Measurements from ENCODE around the gene FOXO4. TPM values are rescaled to one million over a fixed set of nuclear protein-coding genes. Genes with fewer than 3 reads are reported as not detected.

FOXO4 gene
- total and polyA plus RNA-seq, 2 of the 13 experiments (the other 11 are each of a cell fraction or from before 2014, with no cell fraction given): 5.1 to 5.7 TPM

DNA sequence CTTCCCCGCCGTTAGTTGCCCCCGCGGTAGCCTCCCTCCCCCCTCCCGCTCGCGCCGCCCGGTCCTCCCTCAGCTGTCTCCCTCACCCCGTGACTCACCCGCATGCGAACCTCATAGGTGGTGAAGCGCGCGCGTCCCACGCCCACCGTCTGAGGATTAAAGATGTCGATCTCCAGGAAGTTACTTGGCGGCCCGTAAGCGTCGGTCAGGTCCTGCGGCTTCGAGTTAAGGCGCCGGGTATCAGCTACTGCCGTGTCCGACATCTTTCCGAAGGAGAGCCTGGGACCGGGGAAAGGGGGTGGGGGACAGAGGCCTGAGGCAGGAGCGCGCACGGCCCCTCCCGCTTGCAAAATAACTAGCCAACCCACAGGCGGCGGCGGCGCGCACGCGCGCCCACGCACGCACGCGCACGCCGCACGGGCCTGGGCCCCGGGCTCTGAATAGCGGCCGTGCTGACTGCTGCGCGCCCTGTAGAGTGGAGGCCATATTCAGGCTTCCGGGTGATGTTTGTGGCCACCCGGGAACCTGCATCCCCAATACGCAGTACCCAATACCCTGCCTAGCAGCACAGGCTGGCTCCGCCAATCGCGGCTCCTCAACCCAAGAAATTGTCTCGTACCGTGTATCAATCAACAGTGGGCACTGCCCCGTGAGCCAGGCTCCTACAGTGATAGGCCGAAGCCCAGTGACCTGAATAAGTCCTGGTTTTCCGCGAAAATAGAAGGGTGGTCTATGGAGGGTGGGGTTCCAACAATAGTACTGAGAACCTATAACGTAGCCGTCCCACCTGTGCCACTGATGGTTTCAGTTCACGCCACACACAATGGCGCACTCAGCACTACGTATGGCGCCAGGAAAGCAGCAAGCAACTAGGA, 27.4 kb upstream of the FOXO4 start, which contains the start of gene SNX12 (continued):
- peak; percentile 70 for TF ChIP-seq ELF1 (CRISPR knock-in tag; IDR thresholded peaks at IDR 0.05)
- TF ChIP-seq CENPX (CRISPR knock-in tag; IDR thresholded peaks at IDR 0.05): no peak
- no peak for TF ChIP-seq MEIS2 (CRISPR knock-in tag; IDR thresholded peaks at IDR 0.05)
- TF ChIP-seq, protein P1, sequence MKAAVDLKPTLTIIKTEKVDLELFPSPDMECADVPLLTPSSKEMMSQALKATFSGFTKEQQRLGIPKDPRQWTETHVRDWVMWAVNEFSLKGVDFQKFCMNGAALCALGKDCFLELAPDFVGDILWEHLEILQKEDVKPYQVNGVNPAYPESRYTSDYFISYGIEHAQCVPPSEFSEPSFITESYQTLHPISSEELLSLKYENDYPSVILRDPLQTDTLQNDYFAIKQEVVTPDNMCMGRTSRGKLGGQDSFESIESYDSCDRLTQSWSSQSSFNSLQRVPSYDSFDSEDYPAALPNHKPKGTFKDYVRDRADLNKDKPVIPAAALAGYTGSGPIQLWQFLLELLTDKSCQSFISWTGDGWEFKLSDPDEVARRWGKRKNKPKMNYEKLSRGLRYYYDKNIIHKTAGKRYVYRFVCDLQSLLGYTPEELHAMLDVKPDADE (CRISPR knock-in tag; IDR thresholded peaks at IDR 0.05): no peak
- TF ChIP-seq, protein P2, sequence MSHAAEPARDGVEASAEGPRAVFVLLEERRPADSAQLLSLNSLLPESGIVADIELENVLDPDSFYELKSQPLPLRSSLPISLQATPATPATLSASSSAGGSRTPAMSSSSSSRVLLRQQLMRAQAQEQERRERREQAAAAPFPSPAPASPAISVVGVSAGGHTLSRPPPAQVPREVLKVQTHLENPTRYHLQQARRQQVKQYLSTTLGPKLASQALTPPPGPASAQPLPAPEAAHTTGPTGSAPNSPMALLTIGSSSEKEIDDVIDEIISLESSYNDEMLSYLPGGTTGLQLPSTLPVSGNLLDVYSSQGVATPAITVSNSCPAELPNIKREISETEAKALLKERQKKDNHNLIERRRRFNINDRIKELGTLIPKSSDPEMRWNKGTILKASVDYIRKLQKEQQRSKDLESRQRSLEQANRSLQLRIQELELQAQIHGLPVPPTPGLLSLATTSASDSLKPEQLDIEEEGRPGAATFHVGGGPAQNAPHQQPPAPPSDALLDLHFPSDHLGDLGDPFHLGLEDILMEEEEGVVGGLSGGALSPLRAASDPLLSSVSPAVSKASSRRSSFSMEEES (CRISPR knock-in tag; IDR thresholded peaks at IDR 0.05): 0 out of 2 replicates have a peak, but pooled peaks have one; percentile 5
- no peak for TF ChIP-seq MIER2 (CRISPR knock-in tag; IDR thresholded peaks at IDR 0.05)
- TF ChIP-seq, protein P3, sequence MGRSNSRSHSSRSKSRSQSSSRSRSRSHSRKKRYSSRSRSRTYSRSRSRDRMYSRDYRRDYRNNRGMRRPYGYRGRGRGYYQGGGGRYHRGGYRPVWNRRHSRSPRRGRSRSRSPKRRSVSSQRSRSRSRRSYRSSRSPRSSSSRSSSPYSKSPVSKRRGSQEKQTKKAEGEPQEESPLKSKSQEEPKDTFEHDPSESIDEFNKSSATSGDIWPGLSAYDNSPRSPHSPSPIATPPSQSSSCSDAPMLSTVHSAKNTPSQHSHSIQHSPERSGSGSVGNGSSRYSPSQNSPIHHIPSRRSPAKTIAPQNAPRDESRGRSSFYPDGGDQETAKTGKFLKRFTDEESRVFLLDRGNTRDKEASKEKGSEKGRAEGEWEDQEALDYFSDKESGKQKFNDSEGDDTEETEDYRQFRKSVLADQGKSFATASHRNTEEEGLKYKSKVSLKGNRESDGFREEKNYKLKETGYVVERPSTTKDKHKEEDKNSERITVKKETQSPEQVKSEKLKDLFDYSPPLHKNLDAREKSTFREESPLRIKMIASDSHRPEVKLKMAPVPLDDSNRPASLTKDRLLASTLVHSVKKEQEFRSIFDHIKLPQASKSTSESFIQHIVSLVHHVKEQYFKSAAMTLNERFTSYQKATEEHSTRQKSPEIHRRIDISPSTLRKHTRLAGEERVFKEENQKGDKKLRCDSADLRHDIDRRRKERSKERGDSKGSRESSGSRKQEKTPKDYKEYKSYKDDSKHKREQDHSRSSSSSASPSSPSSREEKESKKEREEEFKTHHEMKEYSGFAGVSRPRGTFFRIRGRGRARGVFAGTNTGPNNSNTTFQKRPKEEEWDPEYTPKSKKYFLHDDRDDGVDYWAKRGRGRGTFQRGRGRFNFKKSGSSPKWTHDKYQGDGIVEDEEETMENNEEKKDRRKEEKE (IDR thresholded peaks at IDR 0.05): no peak
- 0 out of 2 replicates have a peak, but pooled peaks have one; percentile 36 for TF ChIP-seq MAZ (IDR thresholded peaks at IDR 0.05; ENCODE audit: borderline replicate concordance, low read depth, low read length)
- no peak for TF ChIP-seq MAZ (CRISPR knock-in tag; IDR thresholded peaks at IDR 0.05; ENCODE audit: low read depth)
- TF ChIP-seq ZNF383 (CRISPR knock-in tag; IDR thresholded peaks at IDR 0.05; ENCODE audit: borderline replicate concordance): no peak
- TF ChIP-seq, protein P4, sequence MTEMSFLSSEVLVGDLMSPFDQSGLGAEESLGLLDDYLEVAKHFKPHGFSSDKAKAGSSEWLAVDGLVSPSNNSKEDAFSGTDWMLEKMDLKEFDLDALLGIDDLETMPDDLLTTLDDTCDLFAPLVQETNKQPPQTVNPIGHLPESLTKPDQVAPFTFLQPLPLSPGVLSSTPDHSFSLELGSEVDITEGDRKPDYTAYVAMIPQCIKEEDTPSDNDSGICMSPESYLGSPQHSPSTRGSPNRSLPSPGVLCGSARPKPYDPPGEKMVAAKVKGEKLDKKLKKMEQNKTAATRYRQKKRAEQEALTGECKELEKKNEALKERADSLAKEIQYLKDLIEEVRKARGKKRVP (CRISPR knock-in tag; IDR thresholded peaks at IDR 0.05): 0 out of 4 replicates have a peak, but pooled peaks of 1 of the 2 experiments have one; percentile 27
- TF ChIP-seq MTF1 (CRISPR knock-in tag; IDR thresholded peaks at IDR 0.05): no peak
- TF ChIP-seq ZNF614 (CRISPR knock-in tag; IDR thresholded peaks at IDR 0.05; ENCODE audit: borderline replicate concordance): no peak; the same call in 1 of the 2 replicates
- TF ChIP-seq, protein P5, sequence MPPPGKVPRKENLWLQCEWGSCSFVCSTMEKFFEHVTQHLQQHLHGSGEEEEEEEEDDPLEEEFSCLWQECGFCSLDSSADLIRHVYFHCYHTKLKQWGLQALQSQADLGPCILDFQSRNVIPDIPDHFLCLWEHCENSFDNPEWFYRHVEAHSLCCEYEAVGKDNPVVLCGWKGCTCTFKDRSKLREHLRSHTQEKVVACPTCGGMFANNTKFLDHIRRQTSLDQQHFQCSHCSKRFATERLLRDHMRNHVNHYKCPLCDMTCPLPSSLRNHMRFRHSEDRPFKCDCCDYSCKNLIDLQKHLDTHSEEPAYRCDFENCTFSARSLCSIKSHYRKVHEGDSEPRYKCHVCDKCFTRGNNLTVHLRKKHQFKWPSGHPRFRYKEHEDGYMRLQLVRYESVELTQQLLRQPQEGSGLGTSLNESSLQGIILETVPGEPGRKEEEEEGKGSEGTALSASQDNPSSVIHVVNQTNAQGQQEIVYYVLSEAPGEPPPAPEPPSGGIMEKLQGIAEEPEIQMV (CRISPR knock-in tag; IDR thresholded peaks at IDR 0.05; ENCODE audit: low read depth): no peak
- TF ChIP-seq ZSCAN20 (CRISPR knock-in tag; IDR thresholded peaks at IDR 0.05; ENCODE audit: borderline replicate concordance): no peak
- peak; percentile 71 for TF ChIP-seq ZSCAN21 (CRISPR knock-in tag; IDR thresholded peaks at IDR 0.05; ENCODE audit: borderline replicate concordance)
- no peak for TF ChIP-seq HMG20A (CRISPR knock-in tag; IDR thresholded peaks at IDR 0.05; ENCODE audit: borderline replicate concordance)
- TF ChIP-seq ISX (CRISPR knock-in tag; conservative IDR thresholded peaks at IDR 0.05): no peak
- no peak for TF ChIP-seq EZH2 (conservative IDR thresholded peaks at IDR 0.05; ENCODE audit: low read depth, low read length)
- TF ChIP-seq BRD4 (CRISPR knock-in tag; IDR thresholded peaks at IDR 0.05): no peak
- TF ChIP-seq AGO2 (optimal IDR thresholded peaks at IDR 0.05; ENCODE audit: low read depth, low read length): no peak

All from HepG2 (cell line).